ENCODE data around the gene ACSS1. TPM values are rescaled to one million over a fixed set of nuclear protein-coding genes. Genes with fewer than 3 reads are reported as not detected.
A peak's percentile ranks its signal among the peaks of the same experiment; 100 is the strongest.

The ACSS1 gene
- total RNA-seq, 4 donors from 2014 or later = 38.5 to 55.5 (median 42.2) TPM

DNA sequence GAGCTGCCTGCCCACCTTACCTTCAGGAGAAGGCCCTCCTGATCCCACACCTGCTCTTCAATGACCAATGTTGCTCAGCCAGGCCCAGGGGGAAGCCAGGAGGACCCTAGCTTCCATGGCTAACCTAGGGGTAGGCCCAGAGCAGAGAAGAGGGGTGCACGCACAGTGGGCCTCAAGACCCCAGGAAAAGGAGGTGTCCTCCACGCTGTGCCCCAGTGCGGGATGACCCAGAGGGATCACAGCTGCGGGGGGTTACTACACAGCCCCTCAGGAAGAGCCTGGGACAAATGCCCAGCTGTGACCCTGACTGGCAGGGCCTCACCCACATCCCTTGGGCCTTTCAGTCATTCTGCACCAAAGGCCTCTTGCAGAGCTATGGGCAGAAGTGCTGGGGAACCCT lies 33.8 kb downstream of the ACSS1 start:
- Histone ChIP-seq H3K4me1 (peaks cover 0 to 70% (median 18%) of the 10 kb centered on the region in 4 donors), H3K9me3 (no peaks in the 10 kb centered on the region), H3K27ac (no peak overlapping the region), H3K27me3 (no peaks in the 10 kb centered on the region), H3K36me3 (peaks cover 0 to 45% (median 0%) of the 10 kb centered on the region in 3 donors), H3K4me3 (no peak overlapping the region)
- WGBS, 2 donors = 93 to 94% methylated on average over 4 of the region's 4 CpGs
- TF ChIP-seq POLR2A (IDR thresholded peaks at IDR 0.05) = no peak
- no peak for TF ChIP-seq EP300 (IDR thresholded peaks at IDR 0.05)
- no peak for TF ChIP-seq CTCF (IDR thresholded peaks at IDR 0.05)
- DNase-seq (ENCODE audit: low spot score in 2 of 2) = no peak

- TF ChIP-seq CTCF (IDR thresholded peaks at IDR 0.05) = no peak
- TF ChIP-seq POLR2A (IDR thresholded peaks at IDR 0.05) = no peak
- no peak for TF ChIP-seq EP300 (IDR thresholded peaks at IDR 0.05)
- no peak for DNase-seq (ENCODE audit: low spot score in 2 of 2)
- Histone ChIP-seq H3K36me3 (peaks cover 0 to 52% (median 0%) of the 10 kb centered on the region in 3 donors), H3K4me3 (no peak overlapping the region), H3K9me3 (no peaks in the 10 kb centered on the region), H3K27ac (no peak overlapping the region), H3K4me1 (peaks cover 0 to 62% (median 14%) of the 10 kb centered on the region in 4 donors), H3K27me3 (no peaks in the 10 kb centered on the region)
- WGBS, 2 donors = 86 to 92% methylated on average over 9 to 10 of the region's 10 CpGs
Observed at GRCh38 chr20:25023356-25023755, 34.6 kb downstream of the ACSS1 start.

GRCh38 chr20:25022680-25023079 lies 35.3 kb downstream of the ACSS1 start:
- H3K36me3 ChIP-seq = peaks cover 0 to 59% (median 0%) of the 10 kb centered on the region in 3 donors
- DNase-seq (ENCODE audit: low spot score in 2 of 2) = peak in 1 of 2 donors; percentile 9
- no peaks in the 10 kb centered on the region for H3K9me3 ChIP-seq
- no peak for TF ChIP-seq POLR2A (IDR thresholded peaks at IDR 0.05)
- TF ChIP-seq EP300 (IDR thresholded peaks at IDR 0.05) = no peak
- H3K4me1 ChIP-seq = peaks cover 0 to 55% (median 11%) of the 10 kb centered on the region in 4 donors
- no peaks in the 10 kb centered on the region for H3K27me3 ChIP-seq
- peak overlapping the region in 1 of 4 donors; percentile 1 for H3K27ac ChIP-seq
- WGBS, 2 donors = 73 to 81% methylated on average over 8 to 10 of the region's 11 CpGs
- H3K4me3 ChIP-seq = no peak overlapping the region

GRCh38 chr20:25021336-25021735 lies 36.6 kb downstream of the ACSS1 start:
- H3K4me3 ChIP-seq = no peak overlapping the region
- no peak overlapping the region for H3K27ac ChIP-seq
- H3K27me3 ChIP-seq = no peaks in the 10 kb centered on the region
- no peaks in the 10 kb centered on the region for H3K9me3 ChIP-seq
- peaks cover 0 to 72% (median 0%) of the 10 kb centered on the region in 3 donors for H3K36me3 ChIP-seq
- no peak for DNase-seq (ENCODE audit: low spot score in 2 of 2)
- peaks cover 0 to 41% (median 2%) of the 10 kb centered on the region in 4 donors for H3K4me1 ChIP-seq
- TF ChIP-seq CTCF (IDR thresholded peaks at IDR 0.05) (no peak), EP300 (IDR thresholded peaks at IDR 0.05) (no peak), POLR2A (IDR thresholded peaks at IDR 0.05) (no peak)
- 99 to 100% methylated on average over 2 to 6 of the region's 6 CpGs for WGBS, 2 donors

- Histone ChIP-seq H3K36me3 (peaks cover 0 to 77% (median 0%) of the 10 kb centered on the region in 3 donors), H3K4me3 (no peak overlapping the region), H3K4me1 (peaks cover 0 to 37% (median 2%) of the 10 kb centered on the region in 4 donors), H3K27ac (no peak overlapping the region), H3K27me3 (no peaks in the 10 kb centered on the region), H3K9me3 (no peaks in the 10 kb centered on the region)
- no peak for TF ChIP-seq POLR2A (IDR thresholded peaks at IDR 0.05)
- TF ChIP-seq CTCF (IDR thresholded peaks at IDR 0.05) = no peak
- no peak for TF ChIP-seq EP300 (IDR thresholded peaks at IDR 0.05)
- no peak for DNase-seq (ENCODE audit: low spot score in 2 of 2)
- 81 to 86% methylated on average over 6 of the region's 6 CpGs for WGBS, 2 donors
Observed at GRCh38 chr20:25020901-25021301, 37.0 kb downstream of the ACSS1 start.

Measured in tibial nerve (tissue), 4 donors.